IPS-18c (cell line): ENCODE data around the gene STAB2.
"Not testable (repeated sequence)": the region's sequence is repeated elsewhere in the genome, so short reads cannot be mapped to it uniquely, and the experiment has no call there.

Experiments used
- H3K4me3 ChIP-seq: 2 replicates; pipeline ENCODE4 v1.7.0; 2013; ENCODE audit warnings: low read depth, mild to moderate bottlenecking, low read length, moderate library complexity; ENCODE audit not compliant: insufficient read depth
- H3K9me3 ChIP-seq: one replicate; pipeline ENCODE4 v1.6.1; 2013; ENCODE audit warnings: mild to moderate bottlenecking, low read length, moderate library complexity; ENCODE audit not compliant: control insufficient read depth, insufficient read depth

Gene STAB2

DNA sequence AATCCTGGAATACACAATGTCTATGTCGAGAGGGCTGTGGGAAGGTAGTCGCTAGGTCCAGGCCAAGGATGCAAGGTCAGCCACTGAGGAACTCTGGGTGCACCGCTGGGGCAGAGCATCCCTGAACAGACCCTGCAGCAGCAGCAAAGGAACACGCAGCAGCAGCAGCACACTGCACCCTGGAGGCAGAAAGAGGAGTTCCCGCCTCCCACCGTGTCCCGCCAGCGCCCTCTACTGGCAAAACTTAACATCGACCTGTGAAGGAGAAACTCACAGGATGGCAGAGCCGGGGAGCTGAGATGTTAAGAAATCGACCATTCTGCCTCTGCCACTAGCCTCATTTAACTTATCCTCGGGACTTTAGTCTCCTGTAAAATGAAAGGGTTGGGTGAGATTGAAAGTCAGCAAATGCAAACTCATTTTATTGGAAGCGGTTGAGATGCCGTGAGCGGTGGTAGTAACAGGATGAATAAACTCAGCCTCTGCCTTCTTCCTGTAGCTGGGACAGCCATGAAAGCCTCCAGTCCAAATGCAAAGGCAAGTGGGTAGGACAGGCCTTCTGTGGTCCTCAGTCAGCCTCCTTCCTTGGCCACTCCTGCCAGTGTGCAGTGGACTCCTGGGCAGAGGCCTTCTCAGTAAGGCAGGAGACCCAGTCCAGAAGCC, 45.6 kb downstream of the STAB2 start:
- Histone ChIP-seq H3K4me3 (no peak overlapping the region), H3K9me3 (no peaks in the 10 kb centered on the region)

DNA sequence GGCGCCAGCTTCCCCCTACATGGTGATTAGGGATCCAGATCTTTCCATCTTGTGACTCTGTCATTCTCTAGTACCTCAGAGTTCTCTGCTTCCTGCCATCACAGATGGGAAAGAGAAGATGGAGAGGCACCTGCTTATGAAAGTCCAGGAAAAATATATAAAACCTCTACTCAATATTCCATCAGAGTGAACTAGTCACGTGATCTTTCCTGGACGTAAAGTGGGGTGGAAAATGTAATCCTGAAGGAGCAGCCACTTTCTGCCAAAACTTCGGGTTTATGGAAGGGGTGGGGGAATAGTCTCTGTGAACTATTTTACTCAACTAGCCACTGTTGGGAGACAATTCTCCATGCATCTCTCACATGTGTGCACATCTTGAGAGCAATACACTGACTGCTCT, 47.7 kb downstream of the STAB2 start:
- H3K4me3 ChIP-seq = no peak overlapping the region
- no peaks in the 10 kb centered on the region for H3K9me3 ChIP-seq

DNA sequence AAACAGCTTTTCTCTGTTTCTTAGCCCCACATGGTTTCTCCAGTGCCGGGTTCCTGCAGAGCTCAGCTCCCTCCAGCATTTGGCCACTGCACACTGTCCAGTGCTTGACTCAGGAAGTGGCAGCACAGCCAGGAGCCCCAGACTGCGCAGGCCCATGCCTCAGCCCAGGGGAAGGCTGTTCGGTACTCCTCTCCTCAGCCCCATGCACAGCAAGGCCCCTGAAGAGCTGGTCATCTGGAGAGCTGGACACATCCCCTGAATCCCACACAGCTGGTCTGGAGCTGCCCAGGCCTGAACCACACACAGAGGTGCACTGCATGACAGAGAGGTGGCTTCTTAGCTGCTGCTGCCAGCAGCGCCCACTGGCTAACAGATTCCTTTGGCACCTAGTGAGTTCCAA, 48.3 kb downstream of the STAB2 start:
- H3K4me3 ChIP-seq = no peak overlapping the region
- H3K9me3 ChIP-seq = no peaks in the 10 kb centered on the region

DNA sequence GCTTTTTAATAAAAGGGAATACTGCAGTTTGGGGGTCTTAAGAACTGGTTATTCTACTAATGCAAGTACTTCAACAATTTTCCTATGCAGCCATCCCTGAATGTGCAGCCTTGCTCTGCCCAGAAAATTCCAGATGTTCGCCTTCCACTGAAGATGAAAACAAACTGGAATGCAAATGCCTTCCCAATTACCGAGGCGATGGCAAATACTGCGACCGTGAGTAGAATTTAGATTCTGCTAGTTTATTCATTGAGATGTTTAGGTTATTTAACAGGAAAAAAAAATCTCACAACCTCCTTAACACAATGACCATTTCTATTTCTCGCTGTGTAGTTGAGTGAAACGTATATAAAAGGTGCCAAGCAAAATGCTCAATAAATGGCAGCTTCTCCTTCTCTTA, 49.9 kb downstream of the STAB2 start:
- Histone ChIP-seq H3K9me3 (no peaks in the 10 kb centered on the region), H3K4me3 (no peak overlapping the region)

DNA sequence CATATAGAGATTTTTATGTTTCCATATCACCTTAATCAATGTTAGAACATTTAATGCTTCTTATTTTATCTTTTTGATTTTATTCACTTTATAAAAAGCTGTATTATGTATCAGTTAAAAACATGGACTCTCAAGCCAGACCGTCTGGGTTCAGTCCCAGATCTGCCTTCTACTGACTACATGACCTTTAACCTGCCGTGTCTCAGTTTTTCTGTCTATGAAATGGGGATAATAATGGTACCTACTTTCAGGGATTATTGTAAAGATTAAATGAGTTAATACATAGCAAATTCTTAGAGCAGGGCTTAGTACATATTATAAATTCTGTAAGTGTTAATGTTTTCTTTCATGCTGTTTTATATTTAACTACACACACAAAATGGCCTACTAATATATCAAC, 50.4 kb downstream of the STAB2 start:
- no peaks in the 10 kb centered on the region for H3K9me3 ChIP-seq

DNA sequence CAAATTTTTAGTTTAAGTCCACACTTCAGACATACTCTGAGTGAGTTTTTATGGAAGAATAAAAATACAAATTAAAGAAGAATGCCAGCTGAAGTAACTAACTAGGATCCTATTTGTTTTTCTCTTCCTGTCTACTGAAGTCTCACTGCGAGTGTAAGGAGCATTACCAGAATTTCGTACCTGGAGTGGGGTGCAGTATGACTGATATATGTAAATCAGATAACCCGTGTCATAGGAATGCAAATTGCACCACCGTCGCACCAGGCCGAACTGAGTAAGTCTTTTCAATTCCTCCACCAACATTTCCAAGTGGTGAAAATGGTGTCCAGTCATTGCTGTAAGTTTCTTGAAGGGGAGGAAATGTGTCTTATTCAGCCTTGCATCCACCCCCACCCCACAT, 52.9 kb downstream of the STAB2 start:
- no peaks in the 10 kb centered on the region for H3K9me3 ChIP-seq
- no peak overlapping the region for H3K4me3 ChIP-seq

More for the DNA sequence above, 50.4 kb downstream of the STAB2 start:
- H3K4me3 ChIP-seq = no peak overlapping the region

DNA sequence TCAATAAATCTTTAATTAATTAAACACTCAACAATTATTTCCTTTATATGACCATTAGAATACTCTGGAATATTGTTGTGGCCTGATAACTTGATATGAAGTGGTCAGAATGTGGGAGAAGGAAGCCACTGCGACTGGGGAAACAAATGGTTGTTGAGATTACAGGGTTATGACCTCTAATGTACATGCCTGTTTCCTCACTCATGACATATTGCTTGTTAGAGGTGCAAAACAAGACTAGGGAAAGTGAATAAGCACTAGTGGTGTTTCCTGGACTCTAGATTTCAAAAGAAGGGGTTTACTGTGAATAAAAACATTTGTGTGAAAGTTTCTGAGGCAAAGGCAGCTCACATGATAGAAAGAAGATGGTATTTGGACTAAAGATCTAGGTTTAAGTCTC, 53.3 kb downstream of the STAB2 start:
- Histone ChIP-seq H3K4me3 (no peak overlapping the region), H3K9me3 (no peaks in the 10 kb centered on the region)

DNA sequence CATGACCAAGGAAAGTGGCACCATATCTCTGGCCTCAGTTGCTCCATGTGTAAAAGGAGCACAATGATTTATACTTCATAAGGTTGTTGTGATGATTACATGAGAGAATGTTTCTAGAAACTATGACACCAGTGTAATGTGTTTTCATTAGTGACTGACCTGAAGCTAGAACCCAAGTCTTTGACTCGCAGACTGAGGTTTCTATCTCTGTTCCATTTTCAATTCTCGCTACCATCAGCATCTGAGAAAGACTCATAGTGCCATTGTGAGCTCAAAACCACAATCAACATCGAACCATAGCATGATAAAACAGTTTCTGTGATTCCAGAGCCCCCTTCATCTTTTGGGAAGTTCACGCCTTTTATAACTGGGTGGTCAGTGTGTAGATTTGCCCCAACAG, 53.8 kb downstream of the STAB2 start:
- Histone ChIP-seq H3K4me3 (no peak overlapping the region), H3K9me3 (no peaks in the 10 kb centered on the region)

DNA sequence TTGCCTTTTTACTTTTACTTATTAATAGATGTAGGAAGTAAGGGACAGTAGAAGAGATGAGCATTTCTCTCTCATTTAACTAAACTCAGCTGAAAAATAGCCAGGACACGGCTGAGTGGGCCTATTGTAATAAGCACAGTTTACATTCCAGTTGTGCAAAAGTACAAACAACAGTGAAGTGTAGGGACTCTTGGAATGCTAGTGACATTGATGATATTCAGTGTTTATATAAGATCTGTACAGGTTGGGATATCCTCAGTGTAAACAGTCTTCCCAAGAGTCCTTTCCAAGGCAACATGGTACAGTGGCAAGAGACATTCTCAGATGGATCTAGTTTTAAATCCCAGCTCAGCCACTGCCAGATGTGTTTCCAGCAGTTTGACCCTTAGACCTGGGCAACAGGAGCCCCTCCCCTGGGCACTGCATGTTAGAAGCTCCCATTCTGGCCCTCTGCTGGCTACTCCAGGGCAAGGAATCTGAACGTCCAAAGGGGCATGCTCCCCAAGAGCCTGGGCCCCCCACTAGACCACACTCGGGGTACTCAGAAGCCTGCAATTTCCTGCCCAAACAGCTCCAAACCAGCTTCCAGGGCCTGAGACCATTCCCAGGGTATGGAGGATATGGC, 55.3 kb downstream of the STAB2 start:
- Histone ChIP-seq H3K9me3 (no peaks in the 10 kb centered on the region), H3K4me3 (no peak overlapping the region)

DNA sequence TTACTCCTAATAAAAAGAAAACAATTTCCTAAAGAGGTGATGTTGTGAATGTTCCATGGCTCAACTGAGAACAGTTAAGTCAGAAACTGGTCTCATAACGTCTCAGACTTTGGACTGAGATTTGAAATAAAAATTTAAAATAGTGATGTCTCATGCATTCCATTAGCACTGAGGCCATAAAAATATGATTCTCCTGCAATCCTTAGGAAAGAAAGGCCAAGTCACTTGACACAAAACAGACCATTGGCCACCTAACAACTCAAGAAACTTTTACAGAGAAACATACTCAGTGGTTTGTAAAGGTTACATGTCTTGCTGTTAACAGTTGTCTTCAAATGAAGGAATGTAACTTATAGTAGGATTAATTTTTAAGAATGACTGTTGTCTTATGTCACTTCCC, 58.1 kb downstream of the STAB2 start:
- Histone ChIP-seq H3K9me3 (no peaks in the 10 kb centered on the region), H3K4me3 (no peak overlapping the region)

DNA sequence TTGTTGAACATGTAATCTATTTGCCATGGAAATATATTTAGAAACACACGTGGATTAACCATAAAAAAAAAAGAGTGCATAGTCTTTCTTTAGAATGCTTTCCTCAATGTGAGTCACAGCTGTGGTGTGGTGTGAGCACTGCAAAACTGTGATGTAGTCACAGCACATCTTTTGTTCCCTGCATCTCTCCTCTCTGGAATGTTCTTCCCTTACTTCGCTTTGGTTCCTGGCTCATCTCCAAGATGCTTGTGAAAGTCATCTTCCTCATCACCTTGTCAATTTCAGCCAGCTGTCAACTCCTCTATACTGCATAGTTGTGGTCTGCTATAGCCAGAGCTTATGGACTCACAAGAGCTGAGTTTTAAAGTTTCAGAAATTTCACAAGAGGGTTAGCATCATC, 60.2 kb downstream of the STAB2 start:
- no peaks in the 10 kb centered on the region for H3K9me3 ChIP-seq
- no peak overlapping the region for H3K4me3 ChIP-seq

DNA sequence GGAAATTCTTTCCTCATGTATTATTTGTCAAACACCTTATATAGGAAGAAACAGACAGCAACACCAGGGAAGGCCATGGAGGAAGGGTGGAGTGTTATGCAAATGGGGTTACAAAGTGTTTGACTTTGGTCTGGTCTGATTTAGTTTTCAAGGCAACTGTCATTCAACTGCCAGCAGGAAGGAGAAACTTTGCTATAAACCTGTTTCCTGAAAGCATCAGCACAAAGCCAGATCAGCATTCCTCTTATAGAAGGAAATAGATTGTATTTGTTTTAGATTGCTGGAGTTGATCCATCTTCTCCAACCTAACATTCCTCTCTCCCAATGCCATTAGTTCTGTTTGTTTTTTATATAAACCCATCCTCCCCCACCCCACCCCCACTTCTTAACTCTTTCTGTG, 65.7 kb downstream of the STAB2 start:
- no peak overlapping the region for H3K4me3 ChIP-seq
- no peaks in the 10 kb centered on the region for H3K9me3 ChIP-seq

DNA sequence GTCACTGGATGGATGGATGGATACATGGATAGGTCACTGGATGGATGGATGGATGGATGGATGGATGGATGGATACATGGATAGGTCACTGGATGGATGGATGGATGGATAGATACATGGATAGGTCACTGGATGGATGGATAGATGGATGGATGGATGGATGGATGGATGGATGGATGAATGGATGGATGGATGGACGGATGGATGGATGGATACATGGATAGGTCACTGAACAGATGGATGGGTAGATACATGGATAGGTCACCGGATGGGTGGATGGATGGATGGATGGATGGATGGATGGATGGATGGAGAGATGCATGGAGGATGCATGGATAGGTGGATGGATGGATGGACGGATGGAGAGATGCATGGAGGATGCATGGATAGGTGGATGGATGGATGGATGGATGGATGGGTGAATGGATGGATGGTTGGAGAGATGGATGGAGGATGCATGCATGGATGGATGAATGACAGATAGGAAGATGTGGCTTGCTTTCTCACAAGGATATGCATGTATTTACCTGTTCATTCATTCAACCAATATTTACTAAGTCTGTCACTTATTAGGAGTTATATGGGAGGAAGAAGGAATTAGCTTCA, 66.6 kb downstream of the STAB2 start:
- H3K4me3 ChIP-seq, H3K9me3 ChIP-seq: not testable (repeated sequence)

DNA sequence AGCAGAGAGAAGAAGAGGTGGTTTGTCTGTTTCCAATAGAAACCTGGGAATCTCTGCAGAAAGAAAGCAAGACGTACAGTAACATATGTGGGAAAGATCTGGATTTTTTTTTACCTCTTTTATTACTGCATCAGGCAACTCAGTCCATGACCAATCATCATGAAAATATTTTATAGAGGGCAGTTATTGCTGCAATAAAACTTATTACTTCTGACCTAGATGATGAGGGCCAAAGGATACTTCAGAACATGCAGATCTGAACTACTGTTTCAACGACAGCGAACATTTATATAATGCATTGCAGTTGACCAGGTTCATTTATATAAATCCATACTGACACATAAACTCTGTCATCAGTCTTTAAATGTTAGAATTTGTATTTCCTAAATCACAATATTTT, 67.7 kb downstream of the STAB2 start:
- no peak overlapping the region for H3K4me3 ChIP-seq
- H3K9me3 ChIP-seq = no peaks in the 10 kb centered on the region

DNA sequence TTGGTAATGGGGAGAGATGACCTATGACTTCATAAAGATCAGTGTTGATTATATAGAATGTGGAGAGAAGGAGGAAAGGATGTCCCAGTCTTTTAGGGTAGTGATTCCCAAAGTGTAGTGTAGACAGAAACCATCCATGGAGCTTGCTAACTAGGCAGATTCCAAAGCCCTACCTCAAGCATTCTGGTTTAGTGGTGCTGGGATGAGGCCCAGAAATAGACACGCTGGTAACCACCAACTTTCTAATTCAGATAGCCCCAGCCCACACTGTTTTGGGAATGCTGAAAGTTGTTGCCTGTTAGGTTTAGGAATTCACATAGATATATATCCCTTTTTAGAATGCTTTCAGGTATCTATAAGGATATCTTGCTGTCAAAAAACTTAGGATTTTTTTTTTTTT, 69.2 kb downstream of the STAB2 start:
- Histone ChIP-seq H3K4me3 (no peak overlapping the region), H3K9me3 (no peaks in the 10 kb centered on the region)

DNA sequence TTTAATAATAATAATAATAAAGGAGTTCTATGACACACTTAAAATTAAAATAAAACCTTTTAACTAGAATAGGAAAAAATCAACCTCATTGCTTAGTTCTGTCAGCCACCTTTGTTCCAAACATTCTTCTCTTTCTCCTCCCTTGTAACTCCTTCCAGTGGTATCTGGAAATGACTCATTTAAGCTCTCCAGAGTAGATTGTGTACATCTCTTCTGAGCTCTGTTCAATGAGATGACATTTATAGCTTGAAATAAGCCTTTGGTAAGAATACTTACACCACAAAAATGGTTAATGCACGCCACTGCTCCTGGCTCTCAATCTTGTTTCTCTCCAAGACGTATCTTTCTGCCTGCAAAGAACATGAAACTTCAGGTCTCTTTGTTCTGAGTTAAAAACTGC, 70.3 kb downstream of the STAB2 start:
- no peaks in the 10 kb centered on the region for H3K9me3 ChIP-seq
- no peak overlapping the region for H3K4me3 ChIP-seq

DNA sequence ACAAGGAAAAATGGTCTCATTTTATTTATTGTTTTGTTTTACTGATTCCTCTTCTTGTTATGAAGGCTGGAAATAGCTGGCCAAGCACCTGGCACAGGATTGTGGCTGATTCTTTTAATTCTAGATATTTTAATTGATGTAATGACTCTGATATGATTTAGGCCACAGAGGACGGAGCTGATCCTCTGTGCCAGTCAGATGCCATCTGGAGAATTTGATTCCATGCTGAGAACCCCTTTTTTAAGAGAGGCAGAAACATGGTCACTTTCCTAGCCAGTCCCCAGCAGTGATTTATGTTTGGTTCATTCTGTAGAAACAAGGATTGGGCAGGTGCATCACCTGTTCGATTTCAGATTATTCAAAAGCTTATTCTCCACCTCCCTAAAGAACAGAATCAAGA, 77.6 kb downstream of the STAB2 start:
- H3K4me3 ChIP-seq = no peak overlapping the region

DNA sequence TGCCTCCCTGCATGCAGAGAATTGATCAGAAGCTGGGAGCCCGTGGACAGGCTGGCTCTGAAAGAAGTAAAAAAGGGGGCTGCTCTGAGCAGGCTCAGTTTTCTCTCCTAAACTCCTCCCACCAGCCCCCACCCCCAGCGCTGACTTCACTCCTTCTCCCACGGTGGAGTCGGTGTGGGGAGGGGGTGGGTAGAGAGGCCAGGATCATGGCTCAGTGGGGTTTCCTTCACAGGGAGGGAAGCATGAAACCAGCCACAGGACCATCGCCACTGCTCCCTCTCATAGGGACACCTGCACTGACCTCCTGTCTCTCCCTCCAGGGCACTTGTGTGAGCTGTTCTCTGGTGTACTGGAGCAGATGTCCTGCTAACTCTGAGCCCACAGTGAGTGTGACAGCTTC, 78.9 kb downstream of the STAB2 start:
- H3K9me3 ChIP-seq = no peaks in the 10 kb centered on the region

More for the DNA sequence above, 77.6 kb downstream of the STAB2 start:
- no peaks in the 10 kb centered on the region for H3K9me3 ChIP-seq

DNA sequence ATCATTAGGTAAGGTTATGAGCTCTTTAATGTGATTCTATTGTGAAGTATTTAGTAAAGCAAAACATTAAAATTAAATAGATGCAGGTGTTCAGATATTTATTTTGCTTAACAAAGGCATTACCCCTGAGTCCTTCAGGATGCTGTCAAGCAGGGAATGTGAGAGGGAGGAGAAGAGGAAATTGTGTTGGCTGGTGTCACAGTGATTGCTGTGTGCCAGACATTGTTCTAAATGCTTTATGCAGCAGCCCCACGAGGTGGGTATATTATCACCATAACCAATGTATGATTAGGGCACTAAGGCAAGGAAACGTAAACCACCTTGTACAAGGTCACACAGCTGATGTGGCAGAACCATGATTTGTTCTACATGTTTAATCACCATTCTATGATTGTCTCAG, 80.1 kb downstream of the STAB2 start:
- no peaks in the 10 kb centered on the region for H3K9me3 ChIP-seq

More for the DNA sequence above, 78.9 kb downstream of the STAB2 start:
- no peak overlapping the region for H3K4me3 ChIP-seq

More for the DNA sequence above, 80.1 kb downstream of the STAB2 start:
- H3K4me3 ChIP-seq = no peak overlapping the region
